Osteocyte (in vitro differentiated cells): Measurements from ENCODE around the gene CYB5RL. TPM values are rescaled to one million over a fixed set of nuclear protein-coding genes. Genes with fewer than 3 reads are reported as not detected.
"Not testable (repeated sequence)": the region's sequence is repeated elsewhere in the genome, so short reads cannot be mapped to it uniquely, and the experiment has no call there.

Experiments
- DNase-seq: peaks from one replicate; pipeline ENCODE4 v3.0.0; 2021; ENCODE audit warnings: mixed read lengths; ENCODE audit not compliant: unreplicated experiment; ENCODE audit errors: extremely low spot score
- H3K27ac Mint-ChIP-seq: one replicate; pipeline ENCODE4 v1.8.0; 2021; ENCODE audit warnings: mild to moderate bottlenecking, mixed read lengths; ENCODE audit not compliant: unreplicated experiment
- H3K27me3 Mint-ChIP-seq: one replicate; pipeline ENCODE4 v1.8.0; 2021; ENCODE audit warnings: mixed read lengths; ENCODE audit not compliant: unreplicated experiment
- H3K36me3 Mint-ChIP-seq: one replicate; pipeline ENCODE4 v1.8.0; 2021; ENCODE audit warnings: mixed read lengths; ENCODE audit not compliant: unreplicated experiment
- H3K4me1 Mint-ChIP-seq: one replicate; pipeline ENCODE4 v1.8.0; 2021; ENCODE audit warnings: mixed read lengths; ENCODE audit not compliant: unreplicated experiment
- H3K4me3 Mint-ChIP-seq: one replicate; pipeline ENCODE4 v1.8.0; 2021; ENCODE audit warnings: mild to moderate bottlenecking, moderate library complexity, mixed read lengths; ENCODE audit not compliant: unreplicated experiment
- H3K9me3 Mint-ChIP-seq: one replicate; pipeline ENCODE4 v1.8.0; 2021; ENCODE audit warnings: mixed read lengths; ENCODE audit not compliant: unreplicated experiment
- CTCF ChIP-seq: fragments of 200-600 bp; sonication (generic); IDR thresholded peaks from 2 replicates; pipeline ENCODE4 v1.5.0; 2021; ENCODE audit warnings: antibody characterized with exemption, mild to moderate bottlenecking, moderate library complexity
- total RNA-seq: library from RNA; stranded (reverse); gene quantifications from 2 replicates; pipeline ENCODE4 v1.2.1, GENCODE V29; 2021

The CYB5RL gene
- total RNA-seq, 1 donor from 2014 or later, result 10.7 TPM

- no peak for DNase-seq
These were observed 39.8 kb upstream of the CYB5RL start for GRCh38 chr1:54239631-54240031.

GRCh38 chr1:54239035-54239383 lies 39.2 kb upstream of the CYB5RL start:
- Mint-ChIP-seq H3K27me3 (no peaks in the 10 kb centered on the region), H3K36me3 (peaks cover 29% of the 10 kb centered on the region), H3K27ac (no peak overlapping the region), H3K9me3 (no peaks in the 10 kb centered on the region), H3K4me3 (no peak overlapping the region), H3K4me1 (no peaks in the 10 kb centered on the region)
- no peak for DNase-seq
- TF ChIP-seq CTCF, result no peak

More at GRCh38 chr1:54239631-54240031, 39.8 kb upstream of the CYB5RL start:
- H3K36me3 Mint-ChIP-seq, result peaks cover 32% of the 10 kb centered on the region
- no peak for TF ChIP-seq CTCF
- H3K27ac Mint-ChIP-seq, result no peak overlapping the region
- no peak overlapping the region for H3K4me3 Mint-ChIP-seq
- H3K4me1 Mint-ChIP-seq, result no peaks in the 10 kb centered on the region
- no peaks in the 10 kb centered on the region for H3K27me3 Mint-ChIP-seq
- no peaks in the 10 kb centered on the region for H3K9me3 Mint-ChIP-seq

GRCh38 chr1:54238353-54239034 lies 38.7 kb upstream of the CYB5RL start:
- no peak for DNase-seq
- no peaks in the 10 kb centered on the region for H3K27me3 Mint-ChIP-seq
- no peak for TF ChIP-seq CTCF
- peaks cover 25% of the 10 kb centered on the region for H3K36me3 Mint-ChIP-seq
- H3K27ac Mint-ChIP-seq, result no peak overlapping the region
- H3K4me1 Mint-ChIP-seq, result no peaks in the 10 kb centered on the region
- no peak overlapping the region for H3K4me3 Mint-ChIP-seq
- no peaks in the 10 kb centered on the region for H3K9me3 Mint-ChIP-seq

- Mint-ChIP-seq H3K4me3 (no peak overlapping the region), H3K4me1 (no peaks in the 10 kb centered on the region), H3K27me3 (no peaks in the 10 kb centered on the region), H3K27ac (no peak overlapping the region), H3K9me3 (no peaks in the 10 kb centered on the region), H3K36me3 (peaks cover 21% of the 10 kb centered on the region)
- no peak for TF ChIP-seq CTCF
- no peak for DNase-seq
These were observed 37.8 kb upstream of the CYB5RL start for GRCh38 chr1:54237586-54237985.

- Mint-ChIP-seq H3K27me3 (no peaks in the 10 kb centered on the region), H3K4me3 (no peak overlapping the region), H3K4me1 (peaks cover 6% of the 10 kb centered on the region), H3K9me3 (no peaks in the 10 kb centered on the region), H3K36me3 (peaks cover 25% of the 10 kb centered on the region), H3K27ac (no peak overlapping the region)
- DNase-seq, result no peak
- TF ChIP-seq CTCF, result no peak
These were observed 34.5 kb upstream of the CYB5RL start for GRCh38 chr1:54234284-54234683.

GRCh38 chr1:54233196-54233595 lies 33.4 kb upstream of the CYB5RL start:
- H3K27me3 Mint-ChIP-seq, DNase-seq, H3K27ac Mint-ChIP-seq, H3K9me3 Mint-ChIP-seq, H3K4me3 Mint-ChIP-seq: not testable (repeated sequence)
- Mint-ChIP-seq H3K4me1 (peaks cover 14% of the 10 kb centered on the region), H3K36me3 (peaks cover 20% of the 10 kb centered on the region)
